Activated naive CD8-positive, alpha-beta T cell treated with anti-CD3 and anti-CD28 coated beads for 36 hours (primary cell): ENCODE data around the gene TOPORS. TPM values are rescaled to one million over a fixed set of nuclear protein-coding genes. Genes with fewer than 3 reads are reported as not detected.
"Not testable (repeated sequence)": the region's sequence is repeated elsewhere in the genome, so short reads cannot be mapped to it uniquely, and the experiment has no call there.

ENCODE experiments used
- DNase-seq: peaks from one replicate; pipeline ENCODE4 v3.0.0; 2021
- H3K27ac Mint-ChIP-seq: one replicate; pipeline ENCODE4 v1.8.0; 2022; ENCODE audit warnings: mild to moderate bottlenecking, moderate library complexity, mixed read lengths
- H3K27me3 Mint-ChIP-seq: one replicate; pipeline ENCODE4 v1.8.0; 2022; ENCODE audit warnings: mild to moderate bottlenecking, mixed read lengths
- H3K36me3 Mint-ChIP-seq: one replicate; pipeline ENCODE4 v1.8.0; 2021; ENCODE audit warnings: mild to moderate bottlenecking, mixed read lengths
- H3K4me1 Mint-ChIP-seq: one replicate; pipeline ENCODE4 v1.8.0; 2021; ENCODE audit warnings: mixed read lengths
- H3K4me3 Mint-ChIP-seq: one replicate; pipeline ENCODE4 v1.8.0; 2022; ENCODE audit warnings: mild to moderate bottlenecking, moderate library complexity, mixed read lengths
- H3K9me3 Mint-ChIP-seq: one replicate; pipeline ENCODE4 v1.8.0; 2022; ENCODE audit warnings: mixed read lengths
- total RNA-seq, 2 experiments: library from RNA; stranded (reverse); gene quantifications; one replicate each; pipeline ENCODE4 v1.2.3, GENCODE V29; 2021

The TOPORS gene
- 10 to 100 TPM; 21.1 to 21.7 TPM for total RNA-seq

DNA sequence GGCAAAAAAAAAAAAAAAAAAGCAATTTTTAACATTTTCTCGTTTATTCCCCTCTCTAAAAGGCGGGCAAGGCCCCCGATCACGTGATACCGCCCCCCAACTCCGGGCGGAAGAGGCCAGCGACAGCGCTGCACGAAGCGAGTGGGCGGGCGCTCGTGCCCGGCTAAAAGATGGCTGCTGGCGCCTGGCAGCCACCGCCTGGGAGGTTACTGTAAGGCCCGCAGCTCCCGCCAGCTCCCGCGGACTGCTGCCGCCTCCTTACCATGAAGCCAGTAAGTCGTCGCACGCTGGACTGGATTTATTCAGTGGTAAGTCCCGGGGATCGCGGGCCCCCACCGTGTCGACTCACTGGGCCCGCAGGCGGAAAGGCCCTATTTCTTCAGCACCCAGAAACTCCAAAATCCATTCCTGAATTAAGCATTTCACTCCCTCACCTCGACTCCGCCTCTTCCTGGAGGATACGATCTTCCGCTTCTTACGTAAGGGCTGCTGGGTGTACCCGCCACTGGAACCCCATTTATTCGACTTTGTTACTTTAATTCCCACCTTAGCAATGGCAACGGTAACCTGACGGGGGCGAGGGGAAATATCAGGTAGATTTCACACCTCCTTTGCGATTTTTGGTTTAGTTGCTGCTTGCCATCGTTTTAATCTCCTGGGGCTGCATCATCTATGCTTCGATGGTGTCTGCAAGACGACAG lies at the start of gene TOPORS, which contains the start of gene SMIM27:
TOPORS (minus strand) TSS at position 415 of the 701 bp plus-strand sequence; CDS start at position 265, 150 bp downstream.
SMIM27 (plus strand) TSS at position 156 of the 701 bp plus-strand sequence; CDS start at position 264, 108 bp downstream.
- Mint-ChIP-seq H3K4me1 (peaks cover 35% of the 10 kb centered on the region), H3K9me3 (no peaks in the 10 kb centered on the region), H3K27ac (peak within 1 kb of the TSS; percentile 99), H3K27me3 (no peaks in the 10 kb centered on the region), H3K36me3 (peaks cover 33% of the 10 kb centered on the region), H3K4me3 (peak within 1 kb of the TSS; percentile 100)
- peak; percentile 92 for DNase-seq

DNA sequence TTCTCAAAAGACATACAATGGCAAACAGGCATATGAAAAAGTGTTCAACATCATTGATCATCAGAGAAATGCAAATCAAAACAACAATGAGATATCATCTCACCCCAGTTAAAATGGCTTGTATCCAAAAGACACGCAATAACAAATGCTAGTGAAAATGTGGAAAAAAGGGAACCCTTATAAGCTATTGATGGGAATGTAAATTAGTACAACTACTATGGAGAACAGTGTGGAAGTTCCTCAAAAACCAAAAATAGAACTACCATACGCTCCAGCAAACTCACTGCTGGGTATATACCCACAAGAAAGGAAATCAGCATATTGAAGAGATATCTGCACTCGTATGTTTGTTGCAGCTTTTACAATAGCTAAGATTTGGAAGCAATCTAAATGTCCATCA lies 46.6 kb upstream of the TOPORS start:
- not testable (repeated sequence) for H3K9me3 Mint-ChIP-seq, H3K4me3 Mint-ChIP-seq, DNase-seq, H3K36me3 Mint-ChIP-seq, H3K27ac Mint-ChIP-seq, H3K4me1 Mint-ChIP-seq
- H3K27me3 Mint-ChIP-seq = peaks cover 11% of the 10 kb centered on the region

DNA sequence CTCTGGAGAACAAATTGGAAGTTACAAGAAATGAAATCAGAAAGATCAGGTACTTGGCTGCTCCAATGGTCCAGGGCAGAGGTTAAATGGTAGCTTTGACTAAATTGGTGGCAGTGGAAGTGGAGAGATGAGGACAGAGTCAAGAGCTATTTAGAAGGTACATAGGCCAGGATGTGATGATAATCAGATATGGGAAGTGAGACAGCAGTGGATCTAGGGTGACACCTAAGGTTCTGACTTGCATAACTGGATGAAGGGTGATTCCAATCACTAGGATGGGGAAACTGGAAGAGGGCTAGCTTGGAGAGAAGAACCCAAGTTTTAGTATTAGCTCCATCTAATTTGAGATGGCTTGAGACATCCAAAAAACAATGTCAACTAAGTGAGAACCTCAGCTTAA lies 44.5 kb upstream of the TOPORS start:
- Mint-ChIP-seq H3K4me1 (no peaks in the 10 kb centered on the region), H3K27me3 (peaks cover 8% of the 10 kb centered on the region), H3K9me3 (no peaks in the 10 kb centered on the region), H3K36me3 (no peaks in the 10 kb centered on the region), H3K4me3 (no peak overlapping the region), H3K27ac (no peak overlapping the region)
- no peak for DNase-seq

DNA sequence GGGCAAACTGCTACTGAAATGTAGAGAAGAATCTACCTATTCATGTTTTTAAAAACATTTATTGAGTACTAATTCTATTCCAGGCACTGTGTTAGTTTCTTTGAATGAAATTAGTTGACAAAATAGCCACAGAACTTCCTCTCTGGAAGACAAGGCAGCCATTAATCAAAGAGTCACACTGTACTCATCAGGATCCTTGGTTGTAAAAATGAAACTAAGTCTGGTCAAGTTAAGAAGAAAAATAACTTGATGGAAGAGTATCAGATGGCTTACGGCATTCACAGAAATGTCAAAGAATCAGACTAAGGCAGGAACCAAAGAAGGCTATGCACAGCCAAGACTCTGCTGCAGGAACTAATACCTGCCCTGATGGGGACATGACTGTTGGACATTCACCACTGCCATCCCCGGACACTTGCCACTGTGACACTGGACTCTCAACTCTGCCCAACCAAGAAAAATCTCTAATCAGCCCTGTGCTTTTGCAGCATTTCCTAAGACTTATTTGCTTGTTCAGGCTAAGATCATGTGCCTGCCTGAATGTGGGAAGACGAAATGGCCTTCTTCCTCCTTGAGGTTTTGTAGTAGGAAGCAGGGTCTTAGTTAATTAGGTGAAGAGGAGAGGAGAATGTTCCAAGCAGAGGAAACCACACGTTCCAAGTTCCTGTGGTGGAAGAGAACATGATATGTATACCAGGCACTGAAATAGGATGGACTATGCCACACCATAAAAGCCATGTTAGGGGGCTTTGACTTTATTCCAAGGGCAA lies 43.9 kb upstream of the TOPORS start:
- no peak for DNase-seq
- Mint-ChIP-seq H3K27ac (no peak overlapping the region), H3K27me3 (peaks cover 7% of the 10 kb centered on the region), H3K4me3 (no peak overlapping the region), H3K36me3 (no peaks in the 10 kb centered on the region), H3K9me3 (no peaks in the 10 kb centered on the region), H3K4me1 (no peaks in the 10 kb centered on the region)

DNA sequence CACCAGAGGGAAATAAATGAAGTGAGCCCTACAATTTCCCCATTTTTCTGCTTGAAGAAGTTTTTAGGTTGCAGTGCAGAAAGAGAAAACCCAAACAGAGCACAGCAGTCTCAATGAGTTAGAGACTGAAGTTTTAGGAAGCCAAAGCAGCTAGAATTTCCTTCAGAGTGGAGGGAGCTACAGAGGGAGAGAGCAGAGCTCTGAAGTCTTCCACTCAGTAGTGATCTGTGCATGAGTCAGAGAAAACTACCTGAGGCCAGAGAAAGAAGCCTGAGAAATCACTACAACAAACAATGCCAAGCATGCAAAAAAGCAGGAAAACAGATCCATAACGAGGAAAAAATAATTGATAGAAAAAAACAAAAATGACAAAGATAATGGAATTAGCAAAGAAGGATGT lies 38.5 kb upstream of the TOPORS start:
- H3K27ac Mint-ChIP-seq = no peak overlapping the region
- no peaks in the 10 kb centered on the region for H3K36me3 Mint-ChIP-seq
- no peak for DNase-seq
- H3K4me1 Mint-ChIP-seq = no peaks in the 10 kb centered on the region
- peaks cover 14% of the 10 kb centered on the region for H3K27me3 Mint-ChIP-seq
- H3K9me3 Mint-ChIP-seq = no peaks in the 10 kb centered on the region
- H3K4me3 Mint-ChIP-seq = no peak overlapping the region

DNA sequence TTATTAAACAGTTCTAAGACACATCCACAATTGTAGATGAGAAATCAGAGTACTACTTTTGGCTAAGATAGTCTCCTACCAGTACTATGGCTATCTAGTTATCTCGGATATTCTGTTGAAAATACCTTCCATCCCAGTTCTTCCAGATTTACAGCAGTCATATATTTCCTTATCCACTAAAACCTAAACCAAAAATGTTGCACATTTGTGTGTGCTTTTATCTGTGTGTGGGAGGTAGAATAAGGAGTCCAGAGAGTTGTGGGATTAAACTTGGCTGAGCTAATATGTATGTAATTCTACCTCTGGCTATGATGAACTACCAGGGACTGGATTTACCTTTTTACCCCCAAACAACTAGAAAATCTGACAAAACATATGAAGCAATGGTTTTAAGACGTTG lies 38.1 kb upstream of the TOPORS start:
- DNase-seq = no peak
- no peaks in the 10 kb centered on the region for H3K9me3 Mint-ChIP-seq
- no peaks in the 10 kb centered on the region for H3K4me1 Mint-ChIP-seq
- no peak overlapping the region for H3K4me3 Mint-ChIP-seq
- H3K36me3 Mint-ChIP-seq = no peaks in the 10 kb centered on the region
- H3K27me3 Mint-ChIP-seq = peaks cover 17% of the 10 kb centered on the region
- no peak overlapping the region for H3K27ac Mint-ChIP-seq

DNA sequence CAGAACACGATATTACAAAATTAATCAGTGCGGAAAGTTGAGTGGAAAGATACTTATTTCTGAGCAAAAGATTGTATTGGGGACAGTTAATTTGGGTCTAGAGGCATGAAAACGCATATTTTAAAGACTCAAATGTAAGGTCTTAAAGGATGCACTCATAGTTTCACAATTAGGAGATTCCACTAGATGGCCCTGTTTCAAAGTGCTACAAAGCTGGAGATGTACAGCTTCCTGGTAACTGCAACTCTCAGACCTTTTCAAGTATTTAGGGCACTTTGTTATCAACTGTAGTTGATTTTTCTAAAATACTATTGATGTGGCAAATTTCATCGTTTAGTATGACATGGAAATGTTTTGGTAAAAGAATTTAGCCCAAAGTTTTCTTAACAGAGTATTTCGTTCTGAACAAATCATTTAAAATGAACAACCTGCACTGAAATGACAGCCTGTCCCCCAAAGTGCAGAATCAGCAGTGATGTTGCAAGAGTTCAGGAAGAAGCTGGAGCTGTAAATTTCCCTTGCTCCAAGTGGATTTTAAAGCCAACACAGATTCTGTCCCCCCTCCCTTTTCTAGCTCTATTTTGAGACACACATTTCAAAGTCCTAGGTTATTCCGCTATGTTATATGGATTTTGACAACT lies 36.8 kb upstream of the TOPORS start:
- no peaks in the 10 kb centered on the region for H3K36me3 Mint-ChIP-seq
- H3K9me3 Mint-ChIP-seq = no peaks in the 10 kb centered on the region
- no peak for DNase-seq
- H3K27ac Mint-ChIP-seq = no peak overlapping the region
- H3K4me1 Mint-ChIP-seq = no peaks in the 10 kb centered on the region
- H3K27me3 Mint-ChIP-seq = peaks cover 22% of the 10 kb centered on the region
- H3K4me3 Mint-ChIP-seq = no peak overlapping the region

DNA sequence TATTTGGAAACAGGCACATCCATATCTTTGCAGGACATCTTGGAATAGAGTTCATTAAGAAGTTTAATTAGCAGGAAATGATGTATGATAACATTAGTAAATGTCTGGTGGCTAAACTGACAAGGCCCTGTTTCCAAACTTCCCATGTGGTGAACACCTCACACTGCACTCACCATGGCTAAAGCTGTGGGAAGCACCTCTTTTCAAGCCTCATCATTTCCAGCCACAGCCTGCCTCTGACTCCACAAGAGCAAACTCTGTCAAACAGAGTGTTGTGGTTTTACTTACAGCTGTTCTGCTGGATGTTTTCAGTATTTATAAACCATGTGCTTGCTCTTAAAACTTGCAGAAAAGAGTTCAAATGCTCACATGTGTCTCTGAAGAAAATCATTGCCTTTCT lies 35.5 kb upstream of the TOPORS start:
- DNase-seq = no peak
- Mint-ChIP-seq H3K27me3 (peaks cover 22% of the 10 kb centered on the region), H3K27ac (no peak overlapping the region), H3K9me3 (no peaks in the 10 kb centered on the region), H3K4me1 (no peaks in the 10 kb centered on the region), H3K4me3 (no peak overlapping the region), H3K36me3 (no peaks in the 10 kb centered on the region)

DNA sequence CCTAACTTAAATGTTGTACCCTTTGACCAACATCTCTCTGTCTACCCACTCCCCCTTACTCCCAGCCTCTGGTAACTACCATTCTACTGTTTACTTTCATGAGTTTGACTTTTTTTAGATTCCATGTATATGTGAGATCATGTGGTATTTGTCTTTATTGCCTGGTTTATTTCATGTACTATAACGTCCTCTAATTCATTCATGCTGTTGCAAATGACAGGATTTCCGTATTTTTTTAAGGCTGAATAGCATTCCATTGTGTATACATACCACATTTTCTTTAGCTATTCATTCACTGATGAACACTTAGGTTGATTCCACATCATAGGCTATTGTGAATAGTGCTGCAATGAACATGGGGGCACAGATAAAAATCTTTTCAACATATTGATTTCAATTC lies 32.4 kb upstream of the TOPORS start:
- Mint-ChIP-seq H3K27ac (no peak overlapping the region), H3K4me3 (no peak overlapping the region), H3K36me3 (no peaks in the 10 kb centered on the region), H3K27me3 (peaks cover 24% of the 10 kb centered on the region), H3K4me1 (no peaks in the 10 kb centered on the region), H3K9me3 (no peaks in the 10 kb centered on the region)
- no peak for DNase-seq

DNA sequence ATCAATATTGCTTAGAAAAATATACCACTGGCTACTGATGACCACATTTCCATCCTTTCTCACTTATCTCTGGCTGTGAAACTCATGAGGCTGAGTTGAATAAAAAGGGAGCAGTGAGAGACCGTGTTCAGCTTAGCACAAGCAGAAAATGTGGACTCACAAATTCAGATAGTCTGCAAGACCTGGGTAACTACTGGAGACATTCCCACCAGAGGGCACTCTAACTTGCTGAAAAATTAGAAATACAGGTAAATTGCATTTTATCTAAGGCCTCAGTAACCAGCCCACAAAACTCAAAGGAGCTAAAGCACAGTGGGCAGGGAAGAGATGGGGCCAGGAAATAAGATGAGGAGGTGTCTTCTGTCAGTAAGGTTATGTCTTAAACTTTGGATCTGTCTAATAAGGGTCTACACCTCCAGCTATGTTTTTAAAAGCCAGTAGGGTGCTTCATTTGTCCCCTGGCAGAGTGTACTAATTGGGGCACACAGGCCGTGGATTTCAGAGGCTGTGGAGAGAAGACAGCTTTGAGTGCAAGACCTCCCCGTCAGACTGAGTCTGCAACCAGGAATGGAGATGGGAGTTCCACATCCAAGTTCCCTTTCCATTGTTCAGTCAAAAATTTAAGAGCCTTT lies 29.2 kb upstream of the TOPORS start:
- H3K4me1 Mint-ChIP-seq = no peaks in the 10 kb centered on the region
- no peak overlapping the region for H3K4me3 Mint-ChIP-seq
- H3K27me3 Mint-ChIP-seq = peaks cover 30% of the 10 kb centered on the region

DNA sequence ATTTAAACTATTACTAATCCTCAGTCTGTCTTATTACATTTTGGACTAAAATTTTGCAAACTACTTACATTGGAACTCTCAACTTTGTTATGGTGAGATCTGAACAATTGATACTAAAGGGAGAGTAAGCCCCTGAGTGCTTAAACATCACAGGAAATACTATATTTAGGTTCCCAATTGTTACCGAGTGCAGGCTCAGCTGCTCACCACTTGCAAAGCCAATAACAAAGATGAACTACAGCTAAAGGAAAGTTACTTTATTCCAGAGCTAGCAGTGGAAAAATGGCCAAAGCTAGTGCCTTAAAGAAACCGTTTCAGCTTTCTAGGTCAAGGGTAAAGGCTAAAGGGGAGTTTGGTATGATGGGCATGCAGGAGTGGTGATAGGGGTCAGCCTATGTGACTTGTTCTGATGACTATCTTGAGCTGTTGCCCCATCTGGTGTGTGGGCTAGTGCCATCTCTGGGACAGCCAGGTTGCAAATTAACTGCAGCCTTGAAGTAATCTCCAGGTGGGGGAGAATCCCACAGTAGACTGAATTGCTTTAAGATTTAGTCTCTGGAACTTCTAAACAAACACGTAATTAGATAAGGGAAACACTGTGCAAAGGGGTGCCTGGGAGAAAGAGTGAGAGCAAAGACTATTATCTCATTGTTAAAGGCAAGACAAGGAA lies 28.4 kb upstream of the TOPORS start:
- no peak overlapping the region for H3K4me3 Mint-ChIP-seq
- no peak for DNase-seq
- H3K27ac Mint-ChIP-seq = no peak overlapping the region
- H3K4me1 Mint-ChIP-seq = no peaks in the 10 kb centered on the region
- peaks cover 24% of the 10 kb centered on the region for H3K27me3 Mint-ChIP-seq
- H3K36me3 Mint-ChIP-seq = no peaks in the 10 kb centered on the region
- H3K9me3 Mint-ChIP-seq = no peaks in the 10 kb centered on the region

More for the DNA sequence above, 29.2 kb upstream of the TOPORS start:
- no peak overlapping the region for H3K27ac Mint-ChIP-seq
- no peaks in the 10 kb centered on the region for H3K36me3 Mint-ChIP-seq
- DNase-seq = peak; percentile 2
- H3K9me3 Mint-ChIP-seq = no peaks in the 10 kb centered on the region

DNA sequence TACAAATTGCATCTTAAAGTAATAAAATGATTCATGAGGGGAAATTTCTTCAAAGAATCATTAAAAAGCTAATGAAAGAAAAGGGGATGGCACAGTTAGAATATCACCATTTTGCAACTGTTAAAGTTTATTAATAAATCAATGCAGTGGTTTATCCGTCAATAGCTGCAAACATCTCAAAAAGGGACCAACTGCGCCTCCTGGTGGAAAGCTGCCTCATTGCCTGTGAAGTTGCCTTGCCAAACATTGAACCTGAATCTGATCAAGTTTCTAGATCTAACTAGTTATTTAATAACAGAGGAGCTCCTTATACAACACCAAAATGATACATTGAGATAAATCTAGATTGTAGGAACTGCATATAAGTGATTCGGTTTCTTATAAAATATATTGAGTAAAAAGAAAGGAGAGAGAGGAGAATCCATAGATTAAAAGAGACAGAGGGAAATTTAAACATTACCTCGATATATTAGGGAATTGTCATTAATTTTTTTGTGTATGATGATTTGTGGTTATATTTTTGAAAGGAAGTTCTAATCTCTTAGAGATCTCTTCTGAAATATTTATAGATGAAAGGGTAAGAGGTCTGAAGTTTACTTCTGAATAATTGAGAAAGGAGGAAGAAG lies 27.4 kb upstream of the TOPORS start:
- no peaks in the 10 kb centered on the region for H3K36me3 Mint-ChIP-seq

DNA sequence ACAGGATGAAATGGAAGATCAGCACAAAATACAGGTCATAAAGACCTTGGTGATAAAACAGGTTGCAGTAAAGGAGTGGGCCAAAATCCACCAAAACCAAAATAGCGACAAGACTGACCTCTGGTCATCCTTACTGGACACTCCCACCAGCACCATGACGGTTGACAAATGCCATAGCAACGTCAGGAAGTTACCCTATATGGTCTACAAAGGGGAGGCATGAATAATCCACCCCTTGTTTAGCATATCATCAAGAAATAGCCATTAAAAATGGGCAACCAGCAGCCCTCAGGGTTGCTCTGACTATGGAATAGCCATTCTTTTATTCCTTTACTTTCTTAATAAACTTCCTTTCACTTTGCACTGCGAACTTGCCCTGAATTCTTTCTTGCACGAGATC lies 26.6 kb upstream of the TOPORS start:
- no peak overlapping the region for H3K27ac Mint-ChIP-seq
- H3K4me3 Mint-ChIP-seq = no peak overlapping the region
- no peaks in the 10 kb centered on the region for H3K9me3 Mint-ChIP-seq

More for the DNA sequence above, 27.4 kb upstream of the TOPORS start:
- peak; percentile 62 for DNase-seq
- Mint-ChIP-seq H3K4me1 (no peaks in the 10 kb centered on the region), H3K27me3 (peaks cover 21% of the 10 kb centered on the region), H3K27ac (no peak overlapping the region), H3K4me3 (no peak overlapping the region), H3K9me3 (no peaks in the 10 kb centered on the region)

DNA sequence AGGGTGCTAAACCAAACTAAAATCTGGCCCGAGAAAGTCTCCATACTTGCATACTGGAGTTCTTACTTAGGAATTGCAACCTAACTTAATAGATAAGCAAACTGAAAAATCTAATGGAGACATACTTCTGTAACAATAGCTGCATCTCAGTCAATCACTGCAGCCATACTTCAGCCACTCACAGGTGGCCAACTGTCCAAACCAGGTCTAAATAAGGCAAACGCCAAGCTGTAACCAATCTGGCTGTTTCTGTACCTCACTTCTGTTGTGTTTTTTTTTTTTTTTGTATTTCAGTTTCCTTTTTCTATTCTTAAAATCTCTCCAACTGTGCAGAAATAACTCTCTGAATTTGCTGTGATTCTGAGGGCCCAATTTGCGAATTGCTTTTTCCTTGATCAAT lies 24.9 kb upstream of the TOPORS start:
- H3K9me3 Mint-ChIP-seq = no peaks in the 10 kb centered on the region
- H3K27me3 Mint-ChIP-seq = peaks cover 17% of the 10 kb centered on the region
- peaks cover 7% of the 10 kb centered on the region for H3K4me1 Mint-ChIP-seq
- peaks cover 2% of the 10 kb centered on the region for H3K36me3 Mint-ChIP-seq
- H3K27ac Mint-ChIP-seq = no peak overlapping the region
- no peak for DNase-seq
- H3K4me3 Mint-ChIP-seq = no peak overlapping the region

More for the DNA sequence above, 26.6 kb upstream of the TOPORS start:
- no peaks in the 10 kb centered on the region for H3K4me1 Mint-ChIP-seq
- DNase-seq = no peak
- no peaks in the 10 kb centered on the region for H3K36me3 Mint-ChIP-seq
- peaks cover 17% of the 10 kb centered on the region for H3K27me3 Mint-ChIP-seq
